NB4 (cell line): Measurements from ENCODE around the gene DNAH11.

Source experiments
- TF ChIP-seq, protein P1 (sequence below): IDR thresholded peaks from one replicate; pipeline ENCODE4 v1.5.1; 2012; ENCODE audit warnings: low read depth, low read length
- TF ChIP-seq, protein P2 (sequence below): IDR thresholded peaks from 2 replicates; pipeline ENCODE4 v1.6.1; 2011; ENCODE audit warnings: low read depth, low read length

GRCh38 chr7:21507627-21508343, 35.1 kb upstream of the DNAH11 start:
- TF ChIP-seq, protein P1, sequence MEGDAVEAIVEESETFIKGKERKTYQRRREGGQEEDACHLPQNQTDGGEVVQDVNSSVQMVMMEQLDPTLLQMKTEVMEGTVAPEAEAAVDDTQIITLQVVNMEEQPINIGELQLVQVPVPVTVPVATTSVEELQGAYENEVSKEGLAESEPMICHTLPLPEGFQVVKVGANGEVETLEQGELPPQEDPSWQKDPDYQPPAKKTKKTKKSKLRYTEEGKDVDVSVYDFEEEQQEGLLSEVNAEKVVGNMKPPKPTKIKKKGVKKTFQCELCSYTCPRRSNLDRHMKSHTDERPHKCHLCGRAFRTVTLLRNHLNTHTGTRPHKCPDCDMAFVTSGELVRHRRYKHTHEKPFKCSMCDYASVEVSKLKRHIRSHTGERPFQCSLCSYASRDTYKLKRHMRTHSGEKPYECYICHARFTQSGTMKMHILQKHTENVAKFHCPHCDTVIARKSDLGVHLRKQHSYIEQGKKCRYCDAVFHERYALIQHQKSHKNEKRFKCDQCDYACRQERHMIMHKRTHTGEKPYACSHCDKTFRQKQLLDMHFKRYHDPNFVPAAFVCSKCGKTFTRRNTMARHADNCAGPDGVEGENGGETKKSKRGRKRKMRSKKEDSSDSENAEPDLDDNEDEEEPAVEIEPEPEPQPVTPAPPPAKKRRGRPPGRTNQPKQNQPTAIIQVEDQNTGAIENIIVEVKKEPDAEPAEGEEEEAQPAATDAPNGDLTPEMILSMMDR = peak; percentile 81
- TF ChIP-seq, protein P2, sequence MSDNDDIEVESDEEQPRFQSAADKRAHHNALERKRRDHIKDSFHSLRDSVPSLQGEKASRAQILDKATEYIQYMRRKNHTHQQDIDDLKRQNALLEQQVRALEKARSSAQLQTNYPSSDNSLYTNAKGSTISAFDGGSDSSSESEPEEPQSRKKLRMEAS = no peak
